ENCODE results near the gene EDAR. TPM values are rescaled to one million over a fixed set of nuclear protein-coding genes. Genes with fewer than 3 reads are reported as not detected.

Gene EDAR
- total RNA-seq, 6 donors from 2014 or later, result under 0.01 to 0.13 (median 0.09) TPM; not detected in 3

DNA sequence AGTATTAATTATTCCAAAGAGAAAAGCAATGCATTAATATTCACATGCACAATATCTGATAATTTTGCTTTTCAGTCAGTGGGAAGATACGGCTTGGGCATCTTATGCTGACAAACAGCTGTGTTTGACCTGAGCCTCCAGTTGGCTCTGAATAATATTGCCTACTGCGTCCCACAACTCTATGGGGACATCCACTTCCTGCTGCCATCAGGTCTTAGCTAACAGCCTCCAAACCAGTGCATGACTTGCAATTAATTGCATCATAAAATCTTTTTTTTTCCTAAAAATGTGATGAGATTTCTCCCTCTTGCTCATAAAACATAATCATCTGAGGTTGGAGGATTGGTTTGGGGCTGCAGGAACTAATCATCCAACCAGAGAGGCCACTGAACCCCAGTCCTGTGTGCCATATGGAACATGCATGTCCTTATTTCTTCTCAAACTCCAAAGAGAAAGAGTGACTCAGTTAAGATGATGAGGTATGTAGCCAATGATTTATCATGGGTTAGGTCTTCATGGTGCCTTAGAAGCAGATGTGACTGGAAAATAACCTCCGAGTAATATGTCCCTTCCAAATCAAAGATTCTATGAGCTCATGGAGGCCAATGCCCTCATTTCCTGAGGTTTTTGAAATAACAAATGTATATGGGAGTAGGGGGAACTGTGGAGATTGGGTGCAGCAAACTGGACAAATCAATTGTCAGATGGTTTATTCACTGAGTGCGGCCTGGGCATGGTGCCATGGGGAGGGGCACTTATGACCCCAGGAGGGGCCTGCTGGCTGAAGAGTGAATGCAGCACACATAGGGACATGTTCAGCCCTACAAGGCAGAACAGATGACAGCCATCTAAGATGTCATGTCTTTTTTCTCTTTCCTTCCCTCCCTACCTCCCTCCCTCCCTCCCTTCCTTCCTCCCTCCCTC, 39.4 kb downstream of the EDAR start:
- ATAC-seq (ENCODE audit: low FRiP score in 2 of 2) (no peak), DNase-seq (no peak)
- peaks cover 6 to 16% (median 8%) of the 10 kb centered on the region in 4 donors for H3K9me3 ChIP-seq
- H3K27me3 ChIP-seq, result no peaks in the 10 kb centered on the region
- no peaks in the 10 kb centered on the region for H3K4me1 ChIP-seq
- no peak overlapping the region for H3K4me3 ChIP-seq
- no peak overlapping the region for H3K27ac ChIP-seq
- no peak for TF ChIP-seq POLR2AphosphoS5 (IDR thresholded peaks at IDR 0.05)
- TF ChIP-seq EP300 (IDR thresholded peaks at IDR 0.05), result no peak
- no peak for TF ChIP-seq POLR2A (IDR thresholded peaks at IDR 0.05)
- TF ChIP-seq, protein P1, sequence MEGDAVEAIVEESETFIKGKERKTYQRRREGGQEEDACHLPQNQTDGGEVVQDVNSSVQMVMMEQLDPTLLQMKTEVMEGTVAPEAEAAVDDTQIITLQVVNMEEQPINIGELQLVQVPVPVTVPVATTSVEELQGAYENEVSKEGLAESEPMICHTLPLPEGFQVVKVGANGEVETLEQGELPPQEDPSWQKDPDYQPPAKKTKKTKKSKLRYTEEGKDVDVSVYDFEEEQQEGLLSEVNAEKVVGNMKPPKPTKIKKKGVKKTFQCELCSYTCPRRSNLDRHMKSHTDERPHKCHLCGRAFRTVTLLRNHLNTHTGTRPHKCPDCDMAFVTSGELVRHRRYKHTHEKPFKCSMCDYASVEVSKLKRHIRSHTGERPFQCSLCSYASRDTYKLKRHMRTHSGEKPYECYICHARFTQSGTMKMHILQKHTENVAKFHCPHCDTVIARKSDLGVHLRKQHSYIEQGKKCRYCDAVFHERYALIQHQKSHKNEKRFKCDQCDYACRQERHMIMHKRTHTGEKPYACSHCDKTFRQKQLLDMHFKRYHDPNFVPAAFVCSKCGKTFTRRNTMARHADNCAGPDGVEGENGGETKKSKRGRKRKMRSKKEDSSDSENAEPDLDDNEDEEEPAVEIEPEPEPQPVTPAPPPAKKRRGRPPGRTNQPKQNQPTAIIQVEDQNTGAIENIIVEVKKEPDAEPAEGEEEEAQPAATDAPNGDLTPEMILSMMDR (IDR thresholded peaks at IDR 0.05), result no peak
- H3K36me3 ChIP-seq, result no peaks in the 10 kb centered on the region
- 60 to 63% methylated on average over 4 of the region's 4 CpGs for WGBS, 2 donors

DNA sequence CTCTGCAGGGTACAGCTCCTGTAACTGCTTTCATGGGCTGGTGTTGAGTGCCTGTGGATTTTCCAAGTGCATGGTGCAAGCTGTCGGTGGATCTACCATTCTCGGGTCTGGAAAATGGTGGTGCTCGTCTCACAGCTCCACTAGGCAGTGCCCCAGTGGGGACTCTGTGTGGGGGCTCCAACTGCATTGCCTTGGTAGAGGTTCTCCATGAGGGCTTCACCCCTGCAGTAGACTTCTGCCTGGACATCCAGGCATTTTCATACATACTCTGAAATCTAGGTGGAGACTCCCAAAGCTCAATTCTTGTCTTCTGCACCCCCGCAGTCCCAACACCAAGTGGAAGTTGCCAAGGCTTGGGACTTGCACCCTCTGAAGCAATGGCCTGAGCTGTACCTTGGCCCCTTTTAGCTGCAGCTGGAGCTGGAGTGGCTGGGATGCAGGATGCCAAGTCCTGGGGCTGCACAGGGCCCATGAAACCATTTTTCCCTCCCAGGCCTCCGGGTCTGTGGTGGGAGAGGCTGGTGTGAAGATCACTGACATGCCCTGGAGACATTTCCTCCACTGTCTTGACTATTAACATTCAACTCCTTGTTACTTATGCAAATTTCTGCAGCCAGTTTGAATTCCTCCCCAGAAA, 41.6 kb downstream of the EDAR start:
- no peak for DNase-seq
- no peak overlapping the region for H3K4me3 ChIP-seq
- no peaks in the 10 kb centered on the region for H3K36me3 ChIP-seq
- H3K27me3 ChIP-seq, result no peaks in the 10 kb centered on the region
- no peak for ATAC-seq (ENCODE audit: low FRiP score in 2 of 2)
- H3K27ac ChIP-seq, result no peak overlapping the region
- WGBS, 2 donors, result 86 to 88% methylated on average over 2 to 4 of the region's 5 CpGs
- no peak for TF ChIP-seq POLR2A (IDR thresholded peaks at IDR 0.05)
- no peak for TF ChIP-seq POLR2AphosphoS5 (IDR thresholded peaks at IDR 0.05)
- TF ChIP-seq, protein P1 (IDR thresholded peaks at IDR 0.05), result no peak
- no peak for TF ChIP-seq EP300 (IDR thresholded peaks at IDR 0.05)
- H3K9me3 ChIP-seq, result peaks cover 6 to 15% (median 8%) of the 10 kb centered on the region in 4 donors
- no peaks in the 10 kb centered on the region for H3K4me1 ChIP-seq

DNA sequence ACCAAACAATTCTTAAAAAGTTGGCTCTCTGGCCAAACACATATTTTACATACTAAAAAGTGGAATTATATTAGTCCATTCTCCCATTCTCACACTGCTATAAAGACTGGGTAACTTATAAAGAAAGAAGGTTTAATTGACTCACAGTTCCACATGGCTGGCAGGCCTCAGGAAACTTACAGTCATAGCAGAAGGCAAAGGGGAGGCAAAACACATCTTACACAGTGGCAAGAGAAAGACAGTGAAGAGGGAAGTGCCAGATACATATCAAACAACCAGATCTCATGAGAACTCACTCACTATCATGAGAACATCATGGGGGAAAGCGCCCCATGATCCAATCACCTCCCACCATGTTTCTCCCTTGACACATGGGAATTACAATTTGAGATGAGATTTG, 42.6 kb downstream of the EDAR start:
- no peak for ATAC-seq (ENCODE audit: low FRiP score in 2 of 2)

DNA sequence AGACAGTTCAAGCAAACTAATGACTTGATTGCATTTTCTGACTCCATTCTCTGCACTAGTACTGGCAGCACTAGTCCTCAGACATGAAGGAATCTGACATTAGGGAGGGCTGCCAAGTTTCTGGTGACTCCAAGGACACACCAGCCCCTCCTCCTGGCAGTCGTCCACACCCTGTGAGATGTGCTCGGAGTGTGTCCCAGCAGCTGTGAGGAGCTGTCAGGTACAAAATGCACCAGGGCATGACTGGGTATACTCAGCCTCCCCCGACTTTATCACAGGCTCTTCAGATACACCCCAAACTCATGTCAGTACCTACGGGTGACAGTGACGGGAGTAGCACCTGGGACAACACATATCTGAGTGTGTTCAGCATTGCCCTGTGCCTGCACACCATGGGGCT, 43.1 kb downstream of the EDAR start:
- no peaks in the 10 kb centered on the region for H3K27me3 ChIP-seq
- H3K9me3 ChIP-seq, result peaks cover 6 to 10% (median 8%) of the 10 kb centered on the region in 4 donors
- H3K36me3 ChIP-seq, result no peaks in the 10 kb centered on the region
- 60 to 71% methylated on average over 1 to 5 of the region's 5 CpGs for whole genome bisulfite sequencing, 2 donors
- DNase-seq (no peak), ATAC-seq (ENCODE audit: low FRiP score in 2 of 2) (no peak)
- TF ChIP-seq POLR2A (IDR thresholded peaks at IDR 0.05) (no peak), EP300 (IDR thresholded peaks at IDR 0.05) (no peak), POLR2AphosphoS5 (IDR thresholded peaks at IDR 0.05) (no peak)
- TF ChIP-seq, protein P1 (IDR thresholded peaks at IDR 0.05), result no peak
- no peak overlapping the region for H3K27ac ChIP-seq
- H3K4me1 ChIP-seq, result no peaks in the 10 kb centered on the region
- H3K4me3 ChIP-seq, result no peak overlapping the region

More for the DNA sequence above, 42.6 kb downstream of the EDAR start:
- no peak overlapping the region for H3K4me3 ChIP-seq
- DNase-seq, result no peak
- H3K4me1 ChIP-seq, result no peaks in the 10 kb centered on the region
- H3K27ac ChIP-seq, result no peak overlapping the region
- H3K9me3 ChIP-seq, result peaks cover 6 to 10% (median 8%) of the 10 kb centered on the region in 4 donors
- WGBS, 2 donors, result 100% methylated on average over 1 of the region's 1 CpG
- H3K27me3 ChIP-seq, result no peaks in the 10 kb centered on the region
- TF ChIP-seq POLR2A (IDR thresholded peaks at IDR 0.05) (no peak), EP300 (IDR thresholded peaks at IDR 0.05) (no peak), POLR2AphosphoS5 (IDR thresholded peaks at IDR 0.05) (no peak)
- TF ChIP-seq, protein P1 (IDR thresholded peaks at IDR 0.05), result no peak
- no peaks in the 10 kb centered on the region for H3K36me3 ChIP-seq

All from upper lobe of left lung (tissue), 6 donors.